ENCODE results near the gene ABI2.
"Not testable (repeated sequence)": the region's sequence is repeated elsewhere in the genome, so short reads cannot be mapped to it uniquely, and the experiment has no call there.

ABI2 gene

DNA sequence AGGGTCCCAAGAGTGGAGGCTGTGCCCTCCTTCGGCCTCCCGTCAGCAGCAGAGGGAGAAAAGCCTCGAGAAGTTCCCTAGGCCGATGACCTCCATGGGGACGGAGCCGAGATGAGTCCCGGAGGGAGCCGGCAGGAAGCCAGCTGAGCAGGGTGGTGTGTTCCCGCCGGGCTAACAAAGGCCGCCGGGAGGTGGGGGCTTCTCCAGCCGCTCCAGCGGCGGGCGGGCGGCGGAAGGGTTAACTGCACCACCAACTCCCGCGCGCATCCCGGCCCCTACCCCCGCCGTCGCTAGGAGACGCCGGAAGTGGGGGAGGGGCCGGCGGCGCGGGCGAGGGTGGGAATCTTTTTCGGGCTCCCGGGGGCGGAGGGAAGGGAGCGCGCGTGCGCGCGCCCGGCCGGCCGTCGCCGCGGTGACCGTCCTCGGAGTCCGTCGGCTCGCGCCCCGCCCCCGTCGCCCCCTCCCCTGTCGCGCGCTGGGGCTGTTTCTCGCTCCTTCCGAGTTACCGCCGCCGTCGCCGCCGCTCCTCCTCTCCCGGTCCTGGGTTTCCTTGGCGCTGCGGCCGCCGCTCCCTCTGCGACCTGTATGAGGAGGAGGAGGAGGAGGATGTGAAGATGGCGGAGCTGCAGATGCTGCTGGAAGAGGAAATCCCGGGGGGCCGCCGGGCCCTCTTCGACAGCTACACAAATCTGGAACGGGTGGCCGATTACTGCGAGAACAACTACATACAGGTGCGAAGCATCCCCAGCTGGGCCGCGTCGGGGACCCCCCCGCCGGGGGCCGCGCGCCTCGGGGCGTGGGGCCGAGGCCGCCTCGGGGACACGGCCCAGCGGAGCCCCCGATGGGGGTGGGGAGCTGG, at the start of gene ABI2:
Gene ABI2 (plus strand): TSS at position 494 of the 859 bp plus-strand sequence. CDS start 121 bp downstream, at position 615.
- DNase-seq (ENCODE audit: low spot score), result peak; percentile 79

- no peak for DNase-seq (ENCODE audit: low spot score)
Observed at GRCh38 chr2:203279288-203279687, 48.9 kb upstream of the ABI2 start.

DNA sequence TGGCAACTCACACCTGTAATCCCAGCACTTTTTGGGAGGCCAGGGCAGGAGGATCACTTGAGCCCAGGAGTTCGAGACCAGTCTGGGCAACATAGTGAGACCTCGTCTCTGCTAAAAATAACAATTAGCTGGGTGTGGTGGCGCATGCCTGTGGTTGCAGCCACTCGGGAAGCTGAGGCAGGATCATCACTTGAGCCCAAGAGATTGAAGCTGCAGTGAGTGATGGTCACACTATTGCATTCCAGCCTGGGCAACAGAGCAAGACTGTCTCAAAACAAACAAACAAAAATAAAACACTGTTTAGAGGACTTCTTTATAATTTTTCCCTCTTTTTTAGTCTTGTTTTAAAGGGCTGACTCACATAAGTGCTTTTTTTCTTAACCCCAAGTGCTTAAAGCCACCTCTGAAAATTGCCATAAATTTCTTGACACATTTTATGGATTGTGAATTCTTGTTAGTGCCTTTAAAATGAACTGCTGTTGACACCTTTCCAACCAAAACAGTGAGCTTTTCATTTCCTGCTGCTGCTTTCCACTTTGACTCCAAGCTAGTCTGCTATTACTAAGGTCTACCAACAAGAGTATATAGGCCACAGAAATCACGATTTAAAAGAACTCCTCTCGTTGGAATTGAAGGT, 47.6 kb upstream of the ABI2 start:
- no peak for DNase-seq (ENCODE audit: low spot score)

DNA sequence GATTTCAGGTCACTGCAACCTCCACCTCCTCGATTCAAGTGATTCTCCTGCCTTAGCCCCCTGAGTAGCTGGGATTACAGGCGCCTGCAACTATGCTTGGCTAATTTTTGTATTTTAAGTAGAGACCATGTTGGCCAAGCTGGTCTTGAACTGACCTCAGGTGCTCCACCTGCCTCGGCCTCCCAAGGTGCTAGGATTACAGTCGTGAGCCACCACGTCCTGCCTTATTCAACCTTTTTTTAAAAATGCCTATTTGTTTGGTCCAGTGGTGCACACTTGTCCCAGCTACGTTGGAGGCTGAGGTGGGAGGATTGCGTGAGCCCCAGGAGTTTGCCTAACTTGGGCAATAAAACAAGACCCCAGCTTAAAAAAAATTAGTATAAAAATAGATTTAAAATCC, 46.1 kb upstream of the ABI2 start:
- DNase-seq (ENCODE audit: low spot score), result no peak

DNA sequence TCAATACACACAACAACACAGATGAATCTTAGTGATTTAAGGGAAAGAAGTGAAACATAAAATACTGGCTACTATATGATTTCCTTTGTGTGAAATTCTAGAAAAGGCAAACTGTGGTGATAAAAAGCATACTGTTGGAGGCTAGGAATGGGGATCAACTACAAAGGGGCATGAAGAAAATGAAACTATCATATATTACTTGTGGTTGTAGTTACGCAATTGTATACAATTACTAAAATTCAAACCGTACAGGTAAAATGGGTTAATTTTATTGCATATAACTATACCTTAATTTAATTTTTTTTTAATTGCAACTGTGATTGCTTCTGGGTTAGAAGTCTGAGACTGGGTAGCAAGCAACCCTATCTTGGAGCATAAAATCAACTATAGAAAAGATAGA, 41.7 kb upstream of the ABI2 start:
- DNase-seq (ENCODE audit: low spot score), result no peak

DNA sequence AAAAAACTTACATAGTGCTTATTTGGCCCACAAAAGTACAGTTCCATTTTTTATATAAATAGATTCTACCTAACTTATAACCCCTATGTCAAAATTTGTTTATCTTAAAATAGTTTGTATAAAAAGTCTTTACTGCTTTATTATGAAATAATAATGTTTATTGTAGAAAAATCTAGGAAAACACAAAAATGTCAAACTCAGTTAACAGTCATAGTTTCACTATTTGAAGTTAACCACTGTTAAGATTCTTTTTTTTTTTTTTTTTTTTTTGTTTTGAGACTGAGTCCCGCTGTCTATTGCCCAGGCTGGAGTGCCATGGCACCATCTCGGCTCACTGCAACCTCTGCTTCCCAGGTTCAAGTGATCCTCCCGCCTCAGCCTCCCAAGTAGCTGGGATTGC, 26.5 kb upstream of the ABI2 start:
- no peak for DNase-seq (ENCODE audit: low spot score)

GRCh38 chr2:203302586-203302985, 25.6 kb upstream of the ABI2 start:
- not testable (repeated sequence) for DNase-seq (ENCODE audit: low spot score)

DNA sequence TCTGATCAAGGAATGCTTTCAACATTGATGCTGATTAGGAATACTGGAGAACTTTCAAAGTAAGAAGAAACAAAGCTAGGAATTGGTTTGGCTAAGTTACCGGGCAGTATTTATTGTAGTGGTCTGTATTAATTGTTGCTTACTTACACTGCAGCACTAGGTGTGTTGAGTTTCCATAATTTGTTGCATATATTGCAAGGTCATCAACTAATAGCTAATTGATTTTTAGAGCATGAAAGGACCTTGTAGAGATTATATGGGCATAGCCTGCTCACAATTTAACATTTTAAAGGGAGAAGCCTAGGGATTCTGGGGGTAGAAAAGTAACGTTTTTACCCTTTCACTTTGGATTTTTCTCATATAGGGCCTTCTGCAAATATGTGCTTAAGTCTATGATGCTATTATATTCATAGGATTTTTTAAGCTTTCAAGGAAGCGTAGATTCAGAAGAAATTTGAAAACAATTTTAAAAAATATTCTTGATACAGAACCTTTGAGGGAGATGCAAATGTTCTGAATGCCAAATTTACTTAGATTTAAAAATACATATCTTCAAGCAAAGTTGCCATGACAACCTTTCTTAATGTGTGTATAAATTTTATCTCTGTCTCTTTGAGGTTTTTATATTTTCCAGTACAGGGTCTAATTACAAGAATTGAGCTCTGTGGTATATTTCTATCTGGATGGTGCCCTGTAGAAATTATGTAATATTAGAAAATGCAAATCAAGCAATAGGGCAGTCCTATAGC, 17.3 kb upstream of the ABI2 start:
- DNase-seq (ENCODE audit: low spot score), result no peak

DNA sequence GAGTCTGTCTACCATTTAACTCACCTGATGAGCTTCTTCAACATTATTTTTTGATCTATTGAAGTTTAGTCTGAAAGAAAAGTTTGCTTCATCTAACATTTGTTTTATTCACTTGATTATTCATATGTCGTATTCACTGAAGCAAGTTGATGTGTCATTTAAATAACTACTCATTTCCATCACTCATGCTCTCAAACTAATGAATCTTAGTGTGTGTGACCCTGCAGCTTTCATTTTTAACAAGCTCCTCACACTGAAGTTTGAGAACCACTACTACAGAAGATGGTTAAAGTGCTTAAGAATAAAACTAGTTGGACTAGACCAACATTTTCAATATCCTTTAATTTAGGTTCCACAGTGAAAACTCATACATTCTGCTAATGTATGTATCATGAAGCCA, 1.8 kb upstream of the ABI2 start:
- no peak for DNase-seq (ENCODE audit: low spot score)

DNA sequence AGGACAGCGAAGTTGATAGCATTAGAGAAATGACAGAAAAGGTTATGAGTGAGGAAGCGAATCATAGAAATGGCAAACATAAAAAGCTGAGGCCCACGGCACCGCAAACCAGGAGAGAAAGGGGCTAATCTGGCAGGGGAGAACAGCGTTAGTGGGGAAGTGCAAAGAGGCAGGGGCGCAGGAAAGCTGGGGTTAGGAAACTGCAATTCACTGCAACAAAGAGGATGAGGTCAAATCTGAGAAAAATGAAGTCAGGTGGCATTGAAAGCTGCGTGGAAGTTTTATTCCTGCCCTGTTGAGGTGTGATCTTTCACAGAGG, 653 bp upstream of the ABI2 start:
- DNase-seq (ENCODE audit: low spot score), result no peak

DNA sequence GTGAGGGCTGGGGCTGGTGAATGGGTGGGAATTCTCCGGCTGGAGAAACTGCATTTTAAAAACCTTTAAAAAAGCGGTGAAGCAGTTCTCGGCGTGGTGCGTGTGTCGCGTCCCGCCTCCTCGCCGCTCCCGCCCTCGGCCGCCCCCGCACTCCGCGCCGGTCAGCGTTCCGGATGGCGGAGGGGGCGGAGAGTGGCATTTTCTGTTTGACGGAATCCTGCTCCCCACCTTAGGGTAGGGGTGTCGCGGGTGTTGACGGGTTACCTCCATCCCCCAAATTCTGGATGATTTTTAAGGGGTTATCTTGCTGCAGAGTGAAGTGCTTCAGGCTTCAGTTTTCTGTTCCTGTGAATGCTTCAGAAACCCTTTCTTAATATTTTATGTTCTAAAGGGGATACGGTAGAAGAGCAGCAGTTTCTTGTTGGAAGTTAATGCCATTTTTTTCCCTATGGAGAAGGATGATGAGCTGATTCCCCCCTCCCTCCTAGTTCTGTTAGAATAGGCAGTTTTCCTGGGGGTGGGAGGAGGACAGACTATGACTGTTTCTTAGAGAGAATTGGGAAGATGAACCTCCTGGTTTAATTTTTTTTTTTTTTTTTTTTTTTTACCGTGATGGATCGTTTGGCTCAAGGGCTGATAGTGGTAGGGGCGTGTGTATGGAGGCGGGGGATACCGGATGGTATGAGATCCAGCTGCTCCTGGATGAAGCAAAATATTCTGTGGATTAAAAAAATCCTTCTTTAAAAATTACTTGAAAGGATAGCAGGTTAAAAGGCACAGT, 756 bp downstream of the ABI2 start:
- DNase-seq (ENCODE audit: low spot score), result peak; percentile 8

GRCh38 chr2:203330434-203330833, 2.2 kb downstream of the ABI2 start:
- no peak for DNase-seq (ENCODE audit: low spot score)

DNA sequence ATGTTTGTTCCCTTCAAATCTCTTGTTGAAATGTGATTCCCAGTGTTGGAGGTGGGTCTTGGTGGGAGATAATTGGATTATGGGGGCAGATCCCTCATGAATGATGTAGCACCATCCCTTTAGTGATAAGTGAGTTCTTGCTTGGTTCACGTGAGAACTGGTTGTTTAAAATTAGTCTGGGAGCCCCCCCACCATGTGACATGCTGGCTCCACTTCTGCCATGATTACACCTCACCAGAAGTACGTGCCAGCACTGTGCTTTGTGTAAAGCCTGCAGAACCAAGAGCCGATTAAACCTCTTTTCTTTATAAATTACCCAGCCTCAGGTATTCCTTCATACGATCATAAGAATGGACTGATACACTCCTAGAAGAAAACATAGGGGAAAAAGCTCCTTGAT, 10.1 kb downstream of the ABI2 start:
- DNase-seq (ENCODE audit: low spot score), result no peak

GRCh38 chr2:203340791-203341487, 12.7 kb downstream of the ABI2 start:
- DNase-seq (ENCODE audit: low spot score), result no peak

GRCh38 chr2:203341741-203342310, 13.6 kb downstream of the ABI2 start:
- DNase-seq (ENCODE audit: low spot score), result no peak

DNA sequence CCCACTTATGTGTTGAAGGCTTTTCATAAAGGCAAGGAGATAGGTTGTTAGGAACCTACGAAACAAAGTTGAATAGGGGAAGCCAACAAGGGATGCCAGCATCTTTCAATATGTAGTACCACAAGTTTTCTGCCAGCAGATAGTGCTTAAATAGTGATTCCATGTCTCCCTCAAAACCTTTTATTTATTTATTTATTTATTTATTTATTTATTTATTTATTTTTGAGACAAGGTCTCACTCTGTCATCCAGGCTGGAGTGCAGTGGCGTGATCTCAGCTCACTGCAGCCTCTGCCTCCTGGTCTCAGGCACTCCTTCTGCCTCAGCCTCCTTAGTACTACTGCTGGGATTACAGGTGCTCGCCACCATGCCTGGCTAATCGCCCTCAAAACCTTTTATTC, 14.2 kb downstream of the ABI2 start:
- DNase-seq (ENCODE audit: low spot score), result not testable (repeated sequence)

- no peak for DNase-seq (ENCODE audit: low spot score)
Observed at GRCh38 chr2:203344667-203345066, 16.5 kb downstream of the ABI2 start.

GRCh38 chr2:203346612-203347011, 18.4 kb downstream of the ABI2 start:
- DNase-seq (ENCODE audit: low spot score), result no peak

GRCh38 chr2:203347375-203347774, 19.2 kb downstream of the ABI2 start:
- DNase-seq (ENCODE audit: low spot score), result no peak

- no peak for DNase-seq (ENCODE audit: low spot score)
Observed at GRCh38 chr2:203352604-203353255, 24.5 kb downstream of the ABI2 start.

GRCh38 chr2:203354966-203355365, 26.8 kb downstream of the ABI2 start:
- DNase-seq (ENCODE audit: low spot score), result no peak

Data from LoVo (cell line).